Thyroid gland (tissue), 4 donors: ENCODE data around the gene TAF1A.

Experiments used
- CTCF ChIP-seq, 6 experiments: fragments of 200-600 bp in 3 of 6; fragments of 450-650 bp in 3 of 6; sonication (generic) in 3 of 6; IDR thresholded peaks; one replicate each; pipeline ENCODE4 v1.5.1; 2016 to 2019; ENCODE audit warnings: antibody characterized with exemption in 6 of 6, mild to moderate bottlenecking in 2 of 6, inconsistent platforms in 1 of 6, moderate library complexity in 1 of 6
- POLR2A ChIP-seq, 2 donors: fragments of 450-650 bp; IDR thresholded peaks; one replicate each; pipeline ENCODE4 v1.6.1; 2017; ENCODE audit warnings: antibody characterized with exemption in 2 of 2, mild to moderate bottlenecking in 2 of 2, moderate library complexity in 1 of 2

- TF ChIP-seq CTCF (IDR thresholded peaks at IDR 0.05) (peak; percentile 84 to 86 (median 85)), POLR2A (IDR thresholded peaks at IDR 0.05) (no peak)
Observed at GRCh38 chr1:222634180-222635013, 44.7 kb upstream of the TAF1A start.
